Hepatocyte (in vitro differentiated cells): ENCODE data around the gene LGALS12.

Experiments used
- EZH2 ChIP-seq: fragments of 200-600 bp; sonication (generic); IDR thresholded peaks from 2 replicates; pipeline ENCODE4 v1.6.1; 2016; ENCODE audit warnings: antibody characterized with exemption, mild to moderate bottlenecking, borderline replicate concordance
- EZH2phosphoT487 ChIP-seq: fragments of 200-600 bp; sonication (generic); IDR thresholded peaks from one replicate; pipeline ENCODE4 v1.6.1; 2018; ENCODE audit warnings: antibody characterized with exemption, mild to moderate bottlenecking, low read depth, moderate library complexity; ENCODE audit not compliant: unreplicated experiment, severe bottlenecking
- TF ChIP-seq, protein P1 (sequence below): fragments of 200-600 bp; sonication (generic); IDR thresholded peaks from 2 replicates; pipeline ENCODE4 v1.5.1; 2016; ENCODE audit warnings: antibody characterized with exemption, mild to moderate bottlenecking; ENCODE audit not compliant: poor library complexity

GRCh38 chr11:63507511-63507910 is 1.6 kb downstream of the LGALS12 start:
- TF ChIP-seq, protein P1, sequence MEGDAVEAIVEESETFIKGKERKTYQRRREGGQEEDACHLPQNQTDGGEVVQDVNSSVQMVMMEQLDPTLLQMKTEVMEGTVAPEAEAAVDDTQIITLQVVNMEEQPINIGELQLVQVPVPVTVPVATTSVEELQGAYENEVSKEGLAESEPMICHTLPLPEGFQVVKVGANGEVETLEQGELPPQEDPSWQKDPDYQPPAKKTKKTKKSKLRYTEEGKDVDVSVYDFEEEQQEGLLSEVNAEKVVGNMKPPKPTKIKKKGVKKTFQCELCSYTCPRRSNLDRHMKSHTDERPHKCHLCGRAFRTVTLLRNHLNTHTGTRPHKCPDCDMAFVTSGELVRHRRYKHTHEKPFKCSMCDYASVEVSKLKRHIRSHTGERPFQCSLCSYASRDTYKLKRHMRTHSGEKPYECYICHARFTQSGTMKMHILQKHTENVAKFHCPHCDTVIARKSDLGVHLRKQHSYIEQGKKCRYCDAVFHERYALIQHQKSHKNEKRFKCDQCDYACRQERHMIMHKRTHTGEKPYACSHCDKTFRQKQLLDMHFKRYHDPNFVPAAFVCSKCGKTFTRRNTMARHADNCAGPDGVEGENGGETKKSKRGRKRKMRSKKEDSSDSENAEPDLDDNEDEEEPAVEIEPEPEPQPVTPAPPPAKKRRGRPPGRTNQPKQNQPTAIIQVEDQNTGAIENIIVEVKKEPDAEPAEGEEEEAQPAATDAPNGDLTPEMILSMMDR: no peak
- TF ChIP-seq EZH2 (no peak), EZH2phosphoT487 (no peak)
